Measurements from ENCODE around the gene ZCWPW2. TPM values are rescaled to one million over a fixed set of nuclear protein-coding genes. Genes with fewer than 3 reads are reported as not detected.

The ZCWPW2 gene
- total RNA-seq, 1 donor from 2014 or later, result 0.18 TPM

GRCh38 chr3:28349469-28350000, 1.0 kb downstream of the ZCWPW2 start:
- no peak for DNase-seq (ENCODE audit: extremely low read depth, low read depth, low spot score)

DNA sequence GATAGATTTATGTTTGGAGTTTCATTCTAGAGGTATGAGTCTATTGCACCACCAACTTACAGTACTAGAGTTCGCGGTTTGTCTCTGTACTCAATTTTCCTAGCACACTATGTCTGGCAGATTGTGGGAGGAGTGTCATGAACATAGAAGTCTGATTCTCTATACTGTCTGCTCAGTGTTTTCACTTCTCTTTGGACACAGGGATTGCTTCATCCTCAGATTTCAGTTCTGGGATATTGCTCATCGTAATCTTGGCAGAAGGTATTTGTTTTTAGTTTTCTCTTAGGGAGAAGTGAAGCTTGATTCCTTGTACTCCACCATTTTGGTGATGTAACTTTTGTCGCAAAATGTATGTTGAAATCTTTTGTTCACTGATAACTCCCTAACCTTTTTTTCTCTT, 27.9 kb downstream of the ZCWPW2 start:
- no peak for DNase-seq (ENCODE audit: extremely low read depth, low read depth, low spot score)

- DNase-seq (ENCODE audit: extremely low read depth, low read depth, low spot score), result no peak
Measured at GRCh38 chr3:28386049-28386448, 37.5 kb downstream of the ZCWPW2 start.

- DNase-seq (ENCODE audit: extremely low read depth, low read depth, low spot score), result no peak
Measured at GRCh38 chr3:28388978-28389377, 40.5 kb downstream of the ZCWPW2 start.

DNA sequence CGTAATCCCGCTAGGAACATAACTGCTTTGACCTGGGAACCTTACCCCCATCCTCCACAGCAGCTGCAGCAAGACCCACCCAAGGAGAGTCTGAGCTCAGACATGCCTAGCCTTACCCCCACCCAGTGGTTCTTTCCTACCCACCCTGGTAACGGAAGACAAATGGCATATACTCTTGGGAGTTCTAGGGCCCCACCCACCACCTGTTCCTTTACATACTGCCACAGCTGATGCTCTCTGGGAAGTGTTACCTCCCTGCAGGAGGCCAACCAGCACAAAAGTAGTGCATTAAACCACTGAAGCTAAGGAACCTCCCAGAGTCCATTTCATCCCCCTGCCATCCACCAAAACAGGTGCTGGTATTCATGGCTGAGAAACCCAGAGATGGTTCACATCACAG, 50.7 kb downstream of the ZCWPW2 start:
- no peak for DNase-seq (ENCODE audit: extremely low read depth, low read depth, low spot score)

GRCh38 chr3:28406241-28406640, 57.7 kb downstream of the ZCWPW2 start:
- no peak for DNase-seq (ENCODE audit: extremely low read depth, low read depth, low spot score)

- DNase-seq (ENCODE audit: extremely low read depth, low read depth, low spot score), result no peak
Measured at GRCh38 chr3:28449398-28449797, 100.9 kb downstream of the ZCWPW2 start.

- DNase-seq (ENCODE audit: extremely low read depth, low read depth, low spot score), result no peak
Measured at GRCh38 chr3:28462866-28463265, 114.3 kb downstream of the ZCWPW2 start.

DNA sequence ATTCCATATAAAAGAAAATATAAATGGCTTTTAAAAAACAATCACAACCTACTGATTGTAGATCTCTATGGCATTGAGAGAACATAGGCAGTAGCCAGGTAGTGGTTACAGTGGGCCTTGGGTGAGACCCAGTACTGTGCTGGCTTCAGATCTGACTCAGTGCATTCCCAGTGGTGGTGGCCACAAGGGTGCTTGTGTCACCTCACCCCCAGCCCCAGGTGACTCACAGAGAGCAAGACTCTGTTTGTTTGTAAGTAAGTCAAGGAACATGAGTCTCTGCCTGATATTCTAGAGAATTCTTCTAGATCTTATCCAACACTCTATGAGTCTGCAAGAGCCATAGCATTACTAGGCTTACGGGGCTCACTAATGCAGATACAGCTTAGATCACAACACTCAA, 118.9 kb downstream of the ZCWPW2 start:
- DNase-seq (ENCODE audit: extremely low read depth, low read depth, low spot score), result no peak

DNA sequence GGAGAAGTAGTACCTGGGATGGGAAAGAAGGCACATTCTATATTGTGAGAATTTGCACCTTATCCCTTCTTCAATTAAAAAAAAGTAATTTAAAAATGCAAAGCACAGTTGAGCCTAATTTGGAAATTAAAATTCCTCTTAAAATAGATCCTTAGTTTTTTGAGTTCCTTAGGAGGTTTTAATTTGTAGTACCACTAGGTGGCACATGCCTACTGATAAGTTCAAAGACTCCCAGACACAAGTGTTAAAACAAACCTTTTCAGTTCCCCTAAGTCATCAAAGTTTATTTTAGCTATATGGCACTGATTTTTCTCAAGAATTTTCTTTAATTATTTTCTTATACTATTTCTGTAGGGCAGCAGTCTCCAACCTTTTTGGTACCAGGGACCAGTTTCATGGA, 127.7 kb downstream of the ZCWPW2 start:
- peak; percentile 14 for DNase-seq (ENCODE audit: extremely low read depth, low read depth, low spot score)

DNA sequence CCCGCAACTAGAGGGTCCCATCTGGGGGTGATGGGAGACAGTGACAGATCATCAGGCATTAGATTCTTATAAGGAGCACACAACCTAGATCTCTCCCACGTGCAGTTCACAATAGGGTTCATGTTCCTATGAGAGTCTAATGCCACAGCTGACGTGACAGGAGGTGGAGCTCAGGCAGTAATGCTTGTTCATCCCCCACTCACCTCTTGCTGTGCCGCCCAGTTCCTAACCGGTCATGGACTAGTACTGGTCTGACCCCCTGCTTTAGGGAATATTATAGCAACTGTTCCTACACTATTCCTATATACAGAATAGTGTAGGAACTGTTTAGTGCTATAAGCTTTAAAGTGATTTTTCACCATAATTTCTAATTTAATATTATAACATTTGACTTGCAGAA, 128.2 kb downstream of the ZCWPW2 start:
- no peak for DNase-seq (ENCODE audit: extremely low read depth, low read depth, low spot score)

DNA sequence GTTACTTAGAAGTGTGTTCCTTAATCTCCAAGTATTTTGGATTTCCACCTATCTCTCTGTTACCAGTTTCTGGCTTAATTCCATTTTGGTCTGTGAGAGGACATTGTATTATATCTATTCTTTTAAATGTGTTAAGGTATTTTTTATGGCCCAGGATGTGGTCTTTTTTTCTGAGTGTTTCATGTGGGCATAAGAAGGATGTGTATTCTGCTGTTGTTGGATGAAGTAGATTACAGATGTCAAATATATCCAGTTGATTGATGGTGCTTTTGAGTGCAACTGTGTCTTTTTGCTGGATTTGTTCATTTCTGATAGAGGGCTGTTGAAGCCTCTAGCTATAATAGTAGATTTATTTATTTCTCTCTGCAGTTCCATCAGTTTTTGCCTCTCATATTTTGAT, 136.6 kb downstream of the ZCWPW2 start:
- DNase-seq (ENCODE audit: extremely low read depth, low read depth, low spot score), result no peak

DNA sequence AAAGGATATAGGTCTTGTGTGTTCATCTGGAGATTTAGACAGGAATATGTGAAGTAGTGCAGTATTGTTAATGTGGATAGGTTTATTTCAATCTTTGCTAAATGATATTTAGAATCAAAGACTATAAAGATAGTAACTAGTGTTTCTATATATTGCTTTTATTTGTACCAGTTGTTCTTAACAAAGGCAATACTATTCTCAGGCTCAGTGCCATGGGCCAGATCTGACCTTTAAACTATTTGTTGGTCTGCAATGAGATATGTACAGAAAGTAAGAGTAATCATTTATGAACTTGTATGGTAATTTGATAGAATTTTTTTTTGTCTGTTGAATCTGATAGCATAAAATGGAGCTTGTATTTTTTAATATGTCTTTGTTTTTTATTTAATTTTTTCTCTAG, 146.8 kb downstream of the ZCWPW2 start:
- no peak for DNase-seq (ENCODE audit: extremely low read depth, low read depth, low spot score)

GRCh38 chr3:28502397-28502937, 153.9 kb downstream of the ZCWPW2 start:
- no peak for DNase-seq (ENCODE audit: extremely low read depth, low read depth, low spot score)

- no peak for DNase-seq (ENCODE audit: extremely low read depth, low read depth, low spot score)
Measured at GRCh38 chr3:28504976-28505375, 156.5 kb downstream of the ZCWPW2 start.

GRCh38 chr3:28521663-28522062, 173.1 kb downstream of the ZCWPW2 start:
- DNase-seq (ENCODE audit: extremely low read depth, low read depth, low spot score), result no peak

DNA sequence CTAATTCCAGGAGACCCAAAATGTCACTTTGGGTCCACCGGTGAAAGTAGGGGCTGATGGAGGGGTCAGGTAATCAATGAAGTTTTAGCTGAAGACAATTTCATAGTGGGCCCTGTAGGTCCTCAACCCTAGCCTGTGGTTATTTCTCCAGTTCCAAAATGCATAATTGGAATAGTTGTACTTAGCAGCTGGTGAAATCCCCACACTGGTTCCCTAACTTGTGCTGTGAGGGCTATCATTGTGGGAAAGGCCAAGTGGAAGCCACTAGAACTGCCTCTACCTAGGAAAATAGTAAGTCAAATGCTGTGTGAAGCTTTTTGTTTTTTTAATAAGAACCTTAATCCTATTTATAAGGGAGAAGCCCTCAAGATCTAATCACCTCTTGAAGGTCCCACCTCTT, 193.8 kb downstream of the ZCWPW2 start:
- no peak for DNase-seq (ENCODE audit: extremely low read depth, low read depth, low spot score)

- DNase-seq (ENCODE audit: extremely low read depth, low read depth, low spot score), result no peak
Measured at GRCh38 chr3:28544236-28544635, 195.7 kb downstream of the ZCWPW2 start.

DNA sequence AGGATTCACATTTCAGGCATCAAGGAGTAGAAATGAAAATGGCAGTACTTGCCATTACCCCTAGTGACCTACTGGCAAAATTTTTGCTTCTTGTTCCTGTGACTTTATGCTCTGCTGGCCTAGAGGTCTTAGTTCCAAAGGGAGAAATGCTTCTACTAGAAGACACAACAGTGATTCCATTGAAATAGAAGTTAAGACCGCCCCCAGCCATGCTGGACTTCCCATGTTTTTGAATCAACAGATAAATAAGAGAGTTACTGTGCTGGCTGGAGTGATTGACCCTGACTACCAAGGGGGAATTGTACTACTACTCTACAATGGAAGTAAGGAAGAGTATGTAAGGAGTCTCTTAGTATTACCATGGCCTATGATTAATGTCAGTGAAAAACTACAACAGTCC, 196.3 kb downstream of the ZCWPW2 start:
- DNase-seq (ENCODE audit: extremely low read depth, low read depth, low spot score), result no peak

- DNase-seq (ENCODE audit: extremely low read depth, low read depth, low spot score), result no peak
Measured at GRCh38 chr3:28547677-28548076, 199.2 kb downstream of the ZCWPW2 start.

DNA sequence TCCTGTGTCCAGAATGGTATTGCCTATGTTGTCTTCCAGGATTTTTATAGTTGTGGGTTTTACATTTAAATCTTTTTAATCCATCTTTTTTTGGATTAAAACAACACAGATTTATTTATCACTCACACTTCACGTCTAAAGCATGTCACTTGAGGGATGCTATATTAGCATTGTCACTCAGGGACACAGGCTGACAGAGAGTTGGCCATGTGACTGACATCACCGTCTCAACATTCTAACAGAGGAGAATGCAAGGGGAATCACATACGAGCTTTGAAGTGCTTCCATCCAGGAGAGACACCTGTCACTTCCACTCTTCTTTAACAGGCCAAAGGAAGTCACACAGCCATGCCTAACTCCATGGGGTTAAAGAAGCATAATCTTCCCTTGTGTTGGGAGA, 204.7 kb downstream of the ZCWPW2 start:
- DNase-seq (ENCODE audit: extremely low read depth, low read depth, low spot score), result no peak

DNA sequence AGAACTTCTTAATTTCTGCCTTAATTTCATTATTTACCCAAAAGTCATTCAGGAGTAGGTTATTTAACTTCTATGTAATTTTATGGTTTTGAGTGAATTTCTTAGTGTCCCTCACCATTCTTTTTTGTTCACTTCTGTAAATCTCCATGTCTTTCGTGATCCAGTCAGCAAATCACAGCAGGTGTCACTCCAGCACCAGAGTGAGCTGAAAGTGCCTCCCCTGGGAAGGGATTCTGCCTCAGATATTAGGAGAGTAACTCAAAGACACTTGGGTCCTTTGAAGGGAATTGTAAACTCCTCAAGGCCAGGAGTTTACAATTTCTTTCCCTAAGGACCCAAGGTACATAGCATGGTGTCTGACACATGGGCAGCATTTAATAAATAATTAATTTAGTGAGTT, 207.7 kb downstream of the ZCWPW2 start:
- DNase-seq (ENCODE audit: extremely low read depth, low read depth, low spot score), result no peak

DNA sequence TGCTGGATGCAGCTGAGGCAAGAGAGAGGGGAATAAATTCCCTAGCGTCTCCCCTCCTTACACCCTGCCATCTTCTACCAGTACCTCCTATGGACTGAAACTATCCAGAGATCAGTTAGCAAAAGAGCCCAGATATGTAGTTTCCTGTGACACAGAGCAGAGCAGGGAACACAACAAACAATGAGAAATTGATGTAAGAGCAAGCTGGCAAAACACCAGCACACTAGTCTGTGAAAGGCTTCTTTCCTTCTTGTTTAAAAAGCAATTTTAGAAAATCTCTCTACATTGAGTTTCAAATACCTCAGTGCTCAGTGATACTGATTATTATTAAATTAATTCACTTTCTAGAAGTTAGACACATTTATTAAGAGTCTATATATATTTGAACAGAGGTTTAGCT, 215.7 kb downstream of the ZCWPW2 start:
- DNase-seq (ENCODE audit: extremely low read depth, low read depth, low spot score), result no peak

Measured in glomerular endothelial cell (primary cell).